CD4-positive, alpha-beta T cell treated with Interleukin-6 for 4 hours (primary cell): ENCODE data around the gene TBC1D22B.

Experiments
- DNase-seq: peaks from one replicate; pipeline ENCODE4 v3.0.0-alpha.2; 2020; ENCODE audit warnings: mixed read lengths

Gene TBC1D22B, protein sequence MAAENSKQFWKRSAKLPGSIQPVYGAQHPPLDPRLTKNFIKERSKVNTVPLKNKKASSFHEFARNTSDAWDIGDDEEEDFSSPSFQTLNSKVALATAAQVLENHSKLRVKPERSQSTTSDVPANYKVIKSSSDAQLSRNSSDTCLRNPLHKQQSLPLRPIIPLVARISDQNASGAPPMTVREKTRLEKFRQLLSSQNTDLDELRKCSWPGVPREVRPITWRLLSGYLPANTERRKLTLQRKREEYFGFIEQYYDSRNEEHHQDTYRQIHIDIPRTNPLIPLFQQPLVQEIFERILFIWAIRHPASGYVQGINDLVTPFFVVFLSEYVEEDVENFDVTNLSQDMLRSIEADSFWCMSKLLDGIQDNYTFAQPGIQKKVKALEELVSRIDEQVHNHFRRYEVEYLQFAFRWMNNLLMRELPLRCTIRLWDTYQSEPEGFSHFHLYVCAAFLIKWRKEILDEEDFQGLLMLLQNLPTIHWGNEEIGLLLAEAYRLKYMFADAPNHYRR

GRCh38 chr6:37257634-37258404 is at the start of gene TBC1D22B, which contains the start of gene TMEM217:
Gene TBC1D22B (plus strand): TSS chr6:37257772. CDS start chr6:37257918, 146 bp downstream.
Gene TMEM217 (minus strand): TSS chr6:37258144. CDS start chr6:37219030, 39,114 bp downstream.
- DNase-seq: peak; percentile 96

DNA sequence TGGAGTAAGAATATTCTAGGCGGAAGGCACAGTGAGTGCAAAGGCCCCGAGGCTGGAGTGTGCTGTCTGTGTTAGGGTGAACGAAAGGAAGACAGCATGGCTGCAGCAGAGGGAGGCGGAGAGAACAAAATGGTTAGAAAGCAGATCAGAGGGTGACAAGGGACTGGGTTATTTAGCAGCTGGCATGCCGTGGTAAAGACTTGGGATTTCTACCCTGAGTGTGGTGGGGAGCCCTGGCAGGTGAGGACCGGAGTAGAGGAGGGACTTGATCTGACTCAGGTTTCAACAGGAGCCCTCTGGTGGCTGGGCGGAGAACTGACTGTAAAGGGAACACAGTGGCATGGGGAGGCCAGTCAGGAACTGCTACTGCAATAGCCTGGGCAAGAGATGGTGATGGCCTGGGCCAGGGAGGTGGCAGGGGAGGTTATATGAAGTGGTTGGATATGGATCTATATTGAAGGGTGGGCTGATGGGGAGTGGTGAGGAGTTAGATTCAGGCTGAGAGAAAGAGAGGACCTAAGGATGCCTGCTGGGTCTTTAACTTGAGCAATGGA is 49.6 kb upstream of the TBC1D22B start:
- DNase-seq: peak; percentile 94

- DNase-seq: no peak
Measured at GRCh38 chr6:37208793-37209192, 48.8 kb upstream of the TBC1D22B start.

DNA sequence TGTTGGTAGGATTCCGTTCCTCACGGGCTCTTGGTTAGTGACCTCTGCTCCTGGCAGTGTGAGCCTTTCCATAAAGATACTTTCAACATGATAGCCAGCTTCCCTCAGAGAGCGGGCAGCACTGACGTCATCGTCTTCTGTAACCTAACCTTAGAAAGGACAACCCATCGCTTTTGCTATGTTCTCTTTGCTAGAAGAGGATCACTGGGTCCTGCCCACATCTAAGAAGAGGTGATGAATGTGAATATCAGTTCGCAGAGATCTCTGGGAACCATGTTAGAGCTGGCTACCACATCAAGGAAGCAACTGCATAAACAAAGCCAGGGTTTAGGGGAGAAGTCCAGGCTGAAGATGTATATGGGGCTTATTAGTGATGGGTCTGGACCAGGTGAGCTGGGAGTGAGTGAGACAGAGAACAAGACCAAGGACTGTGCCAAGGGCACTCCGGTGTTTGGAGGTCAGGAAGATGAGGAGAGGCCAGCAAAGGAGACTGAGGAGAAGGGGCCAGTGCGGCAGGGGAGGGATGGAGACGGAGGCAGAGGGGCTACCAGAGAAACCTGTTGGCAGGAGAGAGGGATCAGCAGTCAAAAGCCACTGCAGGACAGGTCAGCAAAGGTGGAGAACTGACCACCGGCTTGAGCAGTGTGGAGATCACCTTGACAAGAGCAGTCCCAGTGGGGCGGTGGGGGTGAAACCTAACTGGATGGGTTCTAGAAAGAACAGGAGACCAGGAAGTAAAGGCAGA is 47.9 kb upstream of the TBC1D22B start:
- DNase-seq: peak; percentile 79

DNA sequence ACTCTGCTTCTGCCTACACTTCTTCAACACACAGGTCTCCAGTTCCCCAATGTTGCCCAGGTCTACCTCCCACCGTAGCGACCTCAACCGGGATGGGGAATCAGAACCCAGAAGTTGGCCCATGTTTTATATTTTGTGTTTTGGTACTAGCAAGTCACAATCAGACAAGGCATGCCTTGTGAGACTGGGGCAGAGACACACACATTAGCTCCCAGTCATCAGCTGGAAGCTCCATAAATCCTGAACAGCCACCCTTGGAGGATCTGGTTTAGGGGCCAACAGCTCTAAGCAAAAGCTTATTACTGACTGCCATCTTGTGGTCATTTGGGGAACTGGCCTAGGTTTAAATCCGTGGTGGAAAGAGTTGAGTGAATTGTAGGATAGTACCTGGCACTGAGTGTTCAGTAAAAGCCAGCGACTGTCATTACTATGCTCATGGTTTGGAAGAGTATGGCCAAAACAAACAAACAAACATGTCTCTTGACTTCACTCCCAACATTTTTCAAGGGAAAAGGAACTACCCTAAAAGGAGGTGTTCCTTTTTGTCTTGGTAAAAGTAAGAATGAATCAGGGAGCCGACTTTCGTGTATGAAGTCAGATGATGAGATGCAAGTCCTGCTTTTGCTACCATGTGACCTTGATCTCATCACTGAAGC is 47.1 kb upstream of the TBC1D22B start:
- peak; percentile 84 for DNase-seq

DNA sequence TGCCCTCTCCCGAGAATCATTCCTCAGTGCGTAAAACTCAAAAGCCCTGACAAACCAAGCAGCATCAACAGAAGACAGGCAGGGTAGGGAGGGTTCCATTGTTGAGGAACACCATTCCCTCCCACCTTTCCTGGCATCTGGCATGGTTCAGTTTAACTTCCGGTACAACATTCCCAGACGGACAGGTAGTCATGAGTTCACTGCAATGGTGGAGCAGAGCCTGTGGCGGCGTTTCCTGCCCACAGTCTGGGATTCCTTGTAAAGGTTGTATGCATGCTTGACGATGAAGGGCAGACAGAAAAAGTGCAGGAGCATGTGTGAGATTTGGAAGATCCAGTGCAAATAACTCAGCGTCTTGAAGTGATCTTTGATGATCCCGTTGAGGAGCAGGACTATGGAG is 45.3 kb upstream of the TBC1D22B start:
- no peak for DNase-seq

DNA sequence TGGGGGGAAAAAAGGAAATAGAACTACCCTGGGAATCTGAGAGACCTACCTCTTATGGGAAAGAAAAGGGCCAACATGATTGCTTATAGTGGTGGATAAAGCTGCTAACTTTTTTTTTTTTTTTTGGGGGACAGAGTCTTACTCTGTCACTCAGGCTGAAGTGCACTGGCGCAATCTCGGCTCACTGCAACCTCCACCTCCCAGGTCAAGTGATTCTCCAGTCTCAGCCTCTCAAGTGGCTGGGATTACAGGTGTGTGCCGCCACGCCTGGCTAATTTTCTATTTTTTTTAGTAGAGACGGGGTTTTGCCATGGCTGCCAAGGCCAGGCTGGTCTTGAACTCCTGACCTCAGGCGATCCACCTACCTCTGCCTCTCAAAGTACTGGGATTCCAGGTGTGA is 39.5 kb upstream of the TBC1D22B start:
- DNase-seq: no peak

GRCh38 chr6:37218511-37218910 is 39.1 kb upstream of the TBC1D22B start:
- DNase-seq: no peak

- no peak for DNase-seq
Measured at GRCh38 chr6:37221585-37222124, 35.9 kb upstream of the TBC1D22B start.

DNA sequence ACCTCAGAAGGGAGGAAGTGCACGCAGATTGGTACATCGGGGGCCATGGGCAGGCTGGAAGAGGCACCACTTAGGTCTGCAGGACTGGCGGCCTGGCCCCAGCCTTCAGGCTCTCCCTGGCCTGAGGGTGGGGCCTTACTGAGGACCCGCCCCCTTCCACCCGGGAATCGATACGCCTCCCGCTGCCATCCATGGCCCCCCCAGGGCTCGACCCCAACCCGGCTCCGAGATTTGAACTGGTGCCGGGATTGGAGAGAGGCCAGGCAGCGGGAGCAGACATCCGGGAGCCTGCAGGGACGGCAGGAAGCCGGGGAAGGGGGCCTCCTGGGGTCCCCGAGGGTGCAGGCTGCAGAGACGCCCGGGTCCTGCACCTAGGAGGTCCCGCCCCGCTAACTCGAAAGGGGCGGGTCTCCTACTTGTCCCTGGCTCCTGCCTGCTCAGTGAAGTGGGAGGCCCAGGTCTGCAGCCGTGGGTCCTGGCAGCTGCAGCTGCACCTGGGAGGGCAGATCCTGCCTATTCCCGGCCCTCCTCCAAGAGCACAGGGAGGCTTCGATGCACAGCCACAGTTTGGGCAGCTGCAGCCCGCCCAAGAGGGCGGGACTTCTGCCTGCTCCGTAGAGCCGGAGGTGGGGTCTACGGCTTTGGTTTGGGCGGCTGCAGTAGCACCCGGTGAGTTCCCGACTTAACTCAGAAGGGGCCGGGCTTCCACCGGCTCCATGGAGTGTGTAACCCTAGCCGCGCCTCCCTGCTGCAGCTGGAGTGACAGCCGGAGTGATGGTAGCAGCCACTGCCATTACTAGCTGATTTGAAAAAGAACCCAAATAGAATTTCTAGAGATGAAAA is 35.2 kb upstream of the TBC1D22B start:
- peak; percentile 82 for DNase-seq

- DNase-seq: no peak
Measured at GRCh38 chr6:37222992-37223391, 34.6 kb upstream of the TBC1D22B start.

GRCh38 chr6:37225350-37226169 is 32.0 kb upstream of the TBC1D22B start:
- DNase-seq: no peak

GRCh38 chr6:37230104-37230503 is 27.5 kb upstream of the TBC1D22B start:
- DNase-seq: no peak

- no peak for DNase-seq
Measured at GRCh38 chr6:37232430-37233017, 25.0 kb upstream of the TBC1D22B start.

DNA sequence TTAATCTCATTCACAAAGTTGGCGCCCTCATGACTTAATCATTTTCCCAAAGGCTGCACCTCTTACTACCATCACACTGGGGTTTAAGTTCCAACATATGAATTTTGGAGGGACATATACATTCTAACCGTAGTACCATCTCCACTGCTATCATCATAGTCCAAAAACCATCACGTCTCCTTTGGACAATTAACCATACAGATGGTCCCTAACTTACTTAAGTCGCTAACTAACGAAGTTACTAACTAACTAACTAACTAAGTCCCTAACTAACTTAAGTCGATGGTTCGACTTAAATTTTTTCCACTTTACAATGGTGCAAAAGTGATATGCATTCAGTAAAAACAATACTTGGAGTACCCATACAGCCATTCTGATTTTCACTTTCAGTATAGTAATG is 24.0 kb upstream of the TBC1D22B start:
- DNase-seq: no peak

GRCh38 chr6:37236921-37237320 is 20.7 kb upstream of the TBC1D22B start:
- no peak for DNase-seq

DNA sequence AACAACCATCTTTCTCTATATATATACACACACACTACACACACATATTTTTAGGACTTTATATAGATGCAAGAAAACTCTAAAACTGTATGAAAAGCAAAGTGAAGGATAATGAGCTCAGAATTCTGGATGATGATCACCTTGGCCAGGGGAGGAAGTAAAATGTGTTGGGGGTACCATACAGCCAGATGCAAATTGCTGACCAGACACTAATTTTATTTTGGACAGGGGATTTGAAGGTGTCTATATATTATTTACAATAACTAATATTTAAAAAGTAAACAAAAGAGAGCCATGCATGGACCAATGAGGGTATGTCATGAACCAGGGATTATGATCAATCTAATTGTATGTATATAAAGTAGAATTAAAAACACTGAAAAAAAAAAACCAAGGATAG is 19.8 kb upstream of the TBC1D22B start:
- DNase-seq: no peak

- DNase-seq: no peak
Measured at GRCh38 chr6:37238381-37238780, 19.2 kb upstream of the TBC1D22B start.

- no peak for DNase-seq
Measured at GRCh38 chr6:37239526-37239925, 18.0 kb upstream of the TBC1D22B start.
